GM19035 (cell line): ENCODE data around the gene MOV10L1.
"Not testable (repeated sequence)": the region's sequence is repeated elsewhere in the genome, so short reads cannot be mapped to it uniquely, and the experiment has no call there.

Experiments
- ATAC-seq: cut with Tn5 transposase; IDR thresholded peaks from one replicate; pipeline ENCODE4 v1.9.1; 2021; ENCODE audit not compliant: unreplicated experiment

MOV10L1 gene

DNA sequence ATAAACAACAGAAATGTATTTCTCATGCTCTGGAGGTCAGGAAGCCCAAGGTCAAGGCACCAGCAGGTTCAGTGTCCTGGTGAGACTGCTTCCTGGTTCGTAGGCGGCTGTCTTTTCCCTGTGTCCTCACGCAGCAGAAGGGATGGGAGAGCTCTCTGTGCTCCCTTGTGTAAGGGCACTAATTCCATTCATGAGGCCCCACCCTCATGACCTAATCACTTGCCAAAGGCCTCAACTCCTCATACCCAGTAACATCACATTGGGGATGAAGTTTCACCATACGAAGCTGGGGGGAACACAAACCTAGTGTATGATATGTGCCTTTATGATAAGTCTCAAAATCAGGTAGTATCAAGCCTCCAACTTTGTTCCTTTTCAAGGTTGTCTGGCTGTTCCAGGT, 42.1 kb downstream of the MOV10L1 start:
- ATAC-seq: no peak

DNA sequence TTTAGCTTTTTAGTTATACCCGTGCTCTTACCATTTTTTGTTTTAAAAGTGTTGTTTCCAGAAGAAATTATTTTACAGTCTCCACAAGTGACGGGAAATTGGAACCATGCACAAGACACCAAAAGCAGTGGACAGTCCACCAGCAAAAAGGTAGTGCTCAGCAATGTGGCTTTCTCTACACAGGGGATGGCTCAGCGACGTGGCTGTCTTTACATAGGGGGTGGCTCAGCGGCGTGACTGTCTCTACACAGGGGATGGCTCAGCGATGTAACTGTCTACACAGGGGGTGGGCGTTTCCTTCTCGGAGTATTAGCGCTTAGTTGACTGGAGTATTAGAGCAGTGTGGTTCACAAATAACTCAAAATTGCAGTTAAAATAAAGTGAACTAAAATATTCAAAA, 44.7 kb downstream of the MOV10L1 start:
- ATAC-seq: no peak

DNA sequence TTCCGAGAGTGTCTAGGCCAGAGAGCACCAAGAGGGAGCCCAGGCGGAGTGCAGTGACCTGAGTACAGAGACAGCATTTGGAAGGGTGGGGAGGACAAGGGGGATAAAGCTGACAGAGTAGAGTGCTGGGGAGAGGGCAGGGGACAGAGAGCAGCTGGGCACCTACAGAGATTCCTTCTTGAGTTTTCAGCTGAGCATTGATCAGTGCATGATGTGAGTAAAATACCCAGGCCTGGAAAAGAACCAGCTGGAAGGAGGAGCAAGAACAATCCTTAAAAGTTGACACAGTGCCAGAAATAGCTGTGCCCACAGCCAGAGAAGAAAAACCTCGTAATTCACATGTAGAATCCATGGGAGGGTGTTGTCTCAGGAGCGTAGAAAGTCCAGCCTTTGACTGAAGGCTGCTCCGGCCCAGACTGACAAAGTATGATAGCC, 46.8 kb downstream of the MOV10L1 start:
- ATAC-seq: no peak

DNA sequence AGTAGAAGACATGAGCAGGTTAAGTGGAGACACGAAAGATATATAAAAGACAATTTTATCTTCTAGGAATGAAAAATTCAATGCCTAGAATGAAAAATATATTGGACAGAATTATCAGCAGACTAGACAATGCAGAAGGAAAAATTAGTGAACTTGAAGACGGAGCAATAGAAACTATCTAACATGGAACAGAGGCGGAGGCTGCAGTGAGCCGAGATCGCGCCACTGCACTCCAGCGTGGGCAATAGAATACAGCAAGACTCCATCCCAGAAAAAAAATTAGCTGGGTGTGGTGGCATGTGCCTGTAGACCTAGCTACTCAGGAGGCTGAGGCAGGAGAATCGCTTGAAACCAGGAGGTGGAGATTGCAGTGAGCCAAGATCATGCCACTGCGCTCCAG, 47.5 kb downstream of the MOV10L1 start:
- ATAC-seq: not testable (repeated sequence)

DNA sequence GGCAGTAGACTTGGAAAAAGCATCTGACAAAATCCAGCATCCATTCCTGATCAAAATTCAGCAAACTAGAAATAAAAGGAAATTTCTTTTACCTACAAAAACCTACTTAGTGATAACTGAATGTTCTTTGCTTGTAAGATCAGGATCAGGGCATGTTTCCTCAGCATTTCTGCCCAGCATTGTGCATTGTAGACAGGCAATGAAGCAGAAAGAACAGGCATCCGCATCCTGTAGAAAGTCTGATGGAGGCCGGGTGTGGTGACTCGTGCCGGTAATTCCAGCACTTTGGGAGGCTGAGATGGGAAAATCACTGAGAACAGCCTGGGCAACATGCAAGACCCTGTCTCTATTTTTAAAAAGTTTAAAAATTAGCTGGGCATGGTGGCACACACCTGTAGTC, 48.2 kb downstream of the MOV10L1 start:
- ATAC-seq: no peak

DNA sequence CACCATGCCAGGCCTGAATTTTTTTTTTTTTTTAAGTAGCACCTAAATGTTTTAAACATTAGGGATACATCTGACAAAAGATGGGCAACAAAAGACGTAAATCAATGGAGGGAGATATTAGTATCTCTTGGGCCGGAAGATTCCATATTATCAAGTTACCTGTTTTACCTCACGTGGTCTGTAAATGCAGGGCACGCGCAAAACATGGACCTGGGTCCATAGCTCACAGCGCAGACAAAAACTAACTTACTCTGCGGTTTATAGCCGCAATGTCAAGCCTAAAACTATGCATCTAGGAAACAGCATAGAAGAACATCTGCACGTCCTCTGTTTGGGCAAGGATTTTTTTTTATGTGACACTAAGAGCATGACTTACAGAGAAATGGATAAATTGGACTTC, 49.2 kb downstream of the MOV10L1 start:
- ATAC-seq: no peak

DNA sequence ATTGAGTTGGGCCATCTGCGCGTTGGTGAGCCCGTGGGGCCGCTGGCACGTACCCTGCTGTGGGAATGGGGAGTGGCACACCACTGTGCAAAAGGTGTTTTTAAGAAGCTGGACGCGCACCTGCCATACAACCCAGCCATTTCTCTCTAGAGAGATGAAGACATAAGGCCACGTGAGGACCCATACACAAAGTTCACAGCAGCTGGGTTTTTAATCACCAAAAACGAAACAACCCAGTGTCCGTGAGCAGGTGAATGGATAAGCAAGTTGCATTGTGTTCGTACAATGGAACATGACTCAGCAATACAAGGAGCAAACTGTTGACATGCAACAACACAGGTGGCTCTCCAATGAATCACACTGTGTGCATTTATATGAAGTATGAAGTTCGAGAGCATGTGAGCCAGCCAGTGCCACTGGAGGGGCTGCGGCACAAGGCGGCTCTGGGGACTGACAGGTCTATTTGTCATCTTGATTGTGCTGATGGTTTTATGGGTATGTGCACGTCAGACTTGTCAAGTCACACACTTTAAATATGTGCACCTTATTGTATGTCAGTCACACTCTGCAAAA, 50.1 kb downstream of the MOV10L1 start:
- ATAC-seq: no peak

DNA sequence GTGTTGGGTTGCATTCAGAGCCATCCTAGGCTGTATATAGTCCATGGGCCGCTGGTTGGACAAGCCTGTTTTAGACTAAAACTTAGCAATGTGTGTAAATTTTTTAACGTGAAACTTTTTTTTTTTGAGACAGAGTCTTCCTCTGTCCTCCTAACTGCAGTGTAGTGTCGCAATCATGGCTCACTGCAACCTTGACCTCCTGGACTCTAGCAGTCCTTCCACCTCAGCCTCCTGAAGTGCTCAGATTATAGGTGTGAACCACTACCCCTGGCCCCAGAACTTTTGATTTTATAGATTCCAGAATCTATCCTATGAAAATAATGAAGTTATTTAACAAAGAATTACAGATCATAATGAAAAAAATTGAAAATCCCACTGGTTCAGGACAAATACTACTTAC, 50.8 kb downstream of the MOV10L1 start:
- ATAC-seq: no peak

DNA sequence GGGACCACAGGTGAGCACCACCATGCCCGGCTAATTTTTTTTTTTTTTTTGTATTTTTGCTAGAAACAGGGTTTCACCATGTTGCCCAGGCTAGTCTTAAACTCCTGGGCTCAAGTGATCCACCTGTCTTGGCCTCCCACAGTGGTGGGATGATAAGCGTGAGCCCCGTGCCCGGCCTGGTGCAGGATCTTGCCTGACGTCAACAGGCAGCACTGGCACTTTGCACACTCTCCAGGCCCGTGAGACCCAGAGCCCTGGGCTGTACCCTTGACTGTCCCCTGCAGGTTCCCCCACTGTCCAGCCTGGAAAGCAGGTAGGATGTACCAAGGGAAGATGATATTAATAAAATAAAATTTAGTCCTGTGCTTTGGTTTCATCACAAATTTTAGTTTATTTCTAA, 51.7 kb downstream of the MOV10L1 start:
- no peak for ATAC-seq

DNA sequence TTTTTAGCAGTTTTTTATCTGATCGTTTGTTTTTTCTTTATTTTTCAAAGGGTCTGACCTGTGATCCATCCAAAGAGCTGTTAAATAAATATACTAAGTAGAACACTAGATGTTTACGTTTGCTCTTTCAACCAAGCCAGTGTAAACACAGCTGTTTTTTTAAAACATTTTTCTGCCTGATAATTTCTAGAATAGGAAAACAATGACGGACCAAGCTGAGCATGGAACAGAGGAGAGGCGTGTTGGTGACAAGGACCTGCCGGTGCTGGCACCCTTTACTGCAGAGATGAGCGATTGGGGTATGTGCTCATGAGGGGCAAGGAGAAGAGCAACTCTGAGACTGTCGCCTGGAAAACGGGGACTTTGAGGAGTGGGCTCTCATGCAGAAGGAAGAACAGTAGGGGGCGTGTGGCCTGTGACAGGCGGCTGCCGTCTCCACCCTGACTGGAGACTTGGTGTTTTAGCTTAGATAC, 52.1 kb downstream of the MOV10L1 start:
- ATAC-seq: no peak

DNA sequence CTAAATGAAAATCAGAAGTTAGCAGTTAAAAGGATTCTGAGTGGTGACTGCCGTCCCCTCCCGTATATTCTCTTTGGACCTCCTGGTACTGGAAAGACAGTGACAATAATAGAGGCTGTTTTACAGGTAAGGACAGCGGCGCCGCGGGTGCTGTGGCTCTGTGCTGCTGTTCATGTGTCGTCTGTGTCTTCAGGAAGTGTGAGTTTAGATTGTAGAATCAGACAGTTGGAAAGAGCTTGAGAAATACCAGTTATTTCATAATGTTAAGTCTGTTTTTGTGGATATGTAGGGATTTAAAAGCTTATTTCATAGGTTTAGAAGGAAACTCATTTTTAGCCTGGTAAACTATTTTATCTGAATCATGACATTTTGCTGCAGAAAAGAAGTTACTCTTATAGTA, 53.3 kb downstream of the MOV10L1 start:
- ATAC-seq: no peak

DNA sequence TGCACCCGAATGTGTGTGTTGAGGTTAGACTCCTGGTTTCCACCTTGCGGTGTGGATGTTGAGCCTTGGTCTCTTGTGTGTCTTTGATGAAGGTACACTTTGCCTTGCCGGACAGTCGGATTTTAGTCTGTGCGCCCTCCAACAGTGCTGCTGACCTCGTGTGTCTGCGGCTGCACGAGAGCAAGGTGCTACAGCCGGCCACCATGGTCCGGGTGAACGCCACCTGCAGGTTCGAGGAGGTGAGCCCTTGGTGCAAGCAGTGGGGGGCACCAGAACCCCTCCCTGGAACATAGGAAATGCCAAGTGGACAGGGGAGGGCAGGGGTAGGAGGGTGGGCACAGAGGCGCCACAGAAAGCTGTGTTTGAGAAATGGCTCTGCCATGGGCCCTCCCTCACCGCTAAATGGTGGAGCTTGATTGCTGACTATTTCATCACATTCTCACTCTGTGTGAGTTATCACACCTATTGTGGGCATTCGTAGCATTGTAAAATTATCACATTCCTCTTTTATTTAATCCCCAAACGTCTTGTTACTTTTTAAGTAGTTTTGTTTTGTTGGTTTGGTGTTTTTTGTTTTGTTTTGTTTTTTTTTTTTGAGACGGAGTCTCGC, 54.3 kb downstream of the MOV10L1 start:
- ATAC-seq: no peak

DNA sequence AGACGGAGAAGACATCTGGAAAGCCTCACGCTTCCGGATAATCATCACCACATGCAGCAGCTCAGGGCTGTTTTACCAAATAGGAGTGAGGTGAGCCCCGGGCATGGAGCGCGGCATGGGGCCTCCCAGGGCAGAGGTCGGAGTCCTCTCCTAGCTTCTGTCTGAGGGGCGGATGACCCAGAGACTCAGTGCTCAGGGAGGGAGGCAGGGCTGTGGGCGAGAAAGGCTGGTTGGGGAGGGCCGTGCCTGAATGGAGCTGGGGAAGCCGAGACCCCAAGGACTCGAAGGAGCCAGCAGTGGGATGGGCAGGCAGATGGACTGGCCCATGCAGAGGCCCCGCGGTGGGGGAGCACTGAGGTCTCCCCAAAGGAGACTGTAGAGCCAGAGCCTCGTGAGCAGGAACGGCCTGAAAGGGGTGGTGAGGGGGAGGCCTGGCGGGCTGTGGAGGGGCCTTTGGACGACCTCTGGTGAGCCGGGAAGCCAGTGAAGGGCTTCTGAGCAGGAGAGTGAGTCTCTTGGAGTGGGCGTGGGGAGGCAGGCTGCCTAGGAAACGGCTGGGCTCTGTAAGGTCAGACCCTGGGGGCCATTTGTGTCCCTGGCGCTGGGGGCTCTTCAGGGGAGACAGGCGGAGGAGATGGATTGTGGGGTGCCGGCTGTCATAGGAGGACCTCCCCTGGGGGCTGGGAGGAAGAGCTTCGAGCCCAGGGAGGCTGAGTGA, 56.1 kb downstream of the MOV10L1 start:
- no peak for ATAC-seq

DNA sequence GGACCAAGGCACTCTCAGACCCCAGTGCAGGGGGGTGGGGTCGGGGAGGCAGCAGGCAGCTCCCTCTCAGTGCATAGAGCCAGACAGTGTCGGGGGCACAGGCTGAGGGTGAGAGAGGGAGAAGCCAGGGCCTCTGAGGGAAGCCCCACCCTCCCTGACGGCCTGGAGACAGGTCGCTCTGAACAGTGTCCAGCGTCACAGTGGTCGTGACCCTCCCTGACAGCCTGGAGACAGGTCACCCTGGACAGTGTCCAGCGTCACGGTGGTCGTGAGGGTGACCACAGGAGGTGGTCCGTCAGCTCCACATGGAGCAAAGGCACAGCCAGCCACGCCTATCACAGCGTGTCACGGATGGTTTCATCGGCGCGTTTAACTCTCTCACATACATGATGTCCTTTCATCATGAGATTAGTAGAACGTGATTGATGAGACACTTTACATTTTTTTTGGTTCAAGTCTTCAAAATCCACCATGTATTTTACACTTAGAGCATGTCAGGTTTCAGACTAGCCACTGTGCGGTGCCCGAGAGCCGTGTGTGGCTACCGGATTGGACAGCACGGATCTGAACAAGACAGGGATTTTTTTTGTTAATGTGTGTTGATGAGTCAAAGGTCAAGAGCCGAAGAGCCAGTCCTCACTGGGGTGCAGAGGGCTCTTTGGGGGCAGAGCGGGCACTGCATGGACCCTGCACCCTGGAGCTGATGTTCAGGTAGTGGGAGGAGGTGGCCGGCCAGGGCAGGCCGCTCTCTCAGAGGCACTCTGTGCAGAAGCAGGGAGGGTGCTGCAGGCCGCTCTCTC, 56.8 kb downstream of the MOV10L1 start:
- no peak for ATAC-seq

DNA sequence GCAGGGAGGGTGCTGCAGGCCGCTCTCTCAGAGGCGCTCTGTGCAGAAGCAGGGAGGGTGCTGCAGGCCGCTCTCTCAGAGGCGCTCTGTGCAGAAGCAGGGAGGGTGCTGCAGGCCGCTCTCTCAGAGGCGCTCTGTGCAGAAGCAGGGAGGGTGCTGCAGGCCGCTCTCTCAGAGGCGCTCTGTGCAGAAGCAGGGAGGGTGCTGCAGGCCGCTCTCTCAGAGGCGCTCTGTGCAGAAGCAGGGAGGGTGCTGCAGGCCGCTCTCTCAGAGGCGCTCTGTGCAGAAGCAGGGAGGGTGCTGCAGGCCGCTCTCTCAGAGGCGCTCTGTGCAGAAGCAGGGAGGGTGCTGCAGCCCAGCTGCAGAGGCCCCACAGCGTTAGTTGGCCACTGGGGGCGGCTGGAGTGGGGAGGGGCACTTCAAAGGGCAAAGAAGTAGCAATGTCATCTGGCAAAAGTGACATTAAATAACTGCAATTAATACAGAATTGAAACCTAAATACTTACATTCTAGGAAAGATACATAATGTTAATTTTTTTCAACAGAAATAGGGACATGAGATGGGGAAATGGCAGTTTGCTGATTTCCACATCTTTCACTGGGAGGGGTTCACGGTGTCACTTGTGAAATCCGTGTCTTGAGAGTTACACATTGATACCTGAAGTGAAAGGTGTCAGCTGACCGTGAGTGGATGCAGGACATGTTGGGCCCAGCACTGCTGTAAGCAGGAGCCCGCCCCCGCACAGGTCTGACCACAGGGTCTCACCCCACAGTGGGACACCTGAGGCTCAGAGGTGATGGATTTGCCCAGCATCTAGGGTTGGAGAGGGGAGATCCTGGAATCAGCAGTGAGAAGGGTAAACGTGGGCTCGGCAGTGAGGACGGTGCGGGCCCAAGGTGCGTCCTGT, 57.7 kb downstream of the MOV10L1 start:
- not testable (repeated sequence) for ATAC-seq

DNA sequence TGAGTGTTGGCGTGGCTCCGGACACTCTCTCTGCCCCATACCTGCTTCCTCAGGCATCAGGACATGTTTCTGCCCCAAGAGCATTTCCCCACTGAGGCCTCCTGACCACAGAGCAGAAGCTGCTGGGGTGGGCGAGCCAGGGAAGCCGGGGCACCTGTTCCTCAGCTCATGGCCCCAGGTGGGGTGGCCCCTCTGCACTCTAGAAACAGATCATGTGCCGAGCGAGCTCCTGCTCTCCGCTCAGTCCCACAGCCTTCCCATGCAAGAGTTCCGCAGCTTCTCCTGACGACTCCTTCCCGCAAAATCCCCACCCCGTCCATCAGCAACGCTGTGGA, 58.3 kb downstream of the MOV10L1 start:
- ATAC-seq: no peak

DNA sequence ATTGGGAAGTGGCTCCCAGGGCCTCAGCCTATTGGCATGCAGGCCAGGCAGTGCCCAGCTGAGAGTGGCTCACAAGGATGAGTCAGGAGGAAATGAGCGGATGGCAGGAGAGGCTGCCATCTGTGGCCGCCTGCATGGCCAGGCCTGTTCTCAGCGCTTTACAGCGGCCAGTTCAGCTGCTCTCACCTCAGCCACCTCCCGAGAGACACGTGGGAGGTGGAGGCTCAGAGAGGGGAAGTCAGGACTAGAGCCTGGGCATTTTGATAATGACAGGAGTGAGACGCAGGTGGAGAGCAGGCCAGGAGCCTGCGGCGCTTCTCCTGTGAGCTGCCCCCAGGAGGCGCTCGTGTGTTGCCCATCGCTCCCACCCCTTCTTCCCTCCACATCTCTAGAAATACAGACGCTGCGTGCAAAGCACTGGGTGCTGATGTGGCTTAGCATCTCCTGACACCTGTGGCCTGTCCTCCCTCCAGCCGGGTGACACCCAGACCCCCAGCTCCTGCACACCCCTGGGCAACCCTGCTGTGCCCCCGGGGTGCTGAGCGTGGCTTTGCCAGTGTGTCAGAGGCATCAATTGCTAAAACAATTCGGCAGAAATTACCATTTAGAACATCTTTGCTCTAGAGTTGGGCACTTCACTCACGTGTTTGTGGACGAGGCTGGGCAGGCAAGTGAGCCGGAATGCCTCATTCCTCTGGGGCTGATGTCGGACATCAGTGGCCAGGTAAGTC, 59.4 kb downstream of the MOV10L1 start:
- ATAC-seq: no peak

DNA sequence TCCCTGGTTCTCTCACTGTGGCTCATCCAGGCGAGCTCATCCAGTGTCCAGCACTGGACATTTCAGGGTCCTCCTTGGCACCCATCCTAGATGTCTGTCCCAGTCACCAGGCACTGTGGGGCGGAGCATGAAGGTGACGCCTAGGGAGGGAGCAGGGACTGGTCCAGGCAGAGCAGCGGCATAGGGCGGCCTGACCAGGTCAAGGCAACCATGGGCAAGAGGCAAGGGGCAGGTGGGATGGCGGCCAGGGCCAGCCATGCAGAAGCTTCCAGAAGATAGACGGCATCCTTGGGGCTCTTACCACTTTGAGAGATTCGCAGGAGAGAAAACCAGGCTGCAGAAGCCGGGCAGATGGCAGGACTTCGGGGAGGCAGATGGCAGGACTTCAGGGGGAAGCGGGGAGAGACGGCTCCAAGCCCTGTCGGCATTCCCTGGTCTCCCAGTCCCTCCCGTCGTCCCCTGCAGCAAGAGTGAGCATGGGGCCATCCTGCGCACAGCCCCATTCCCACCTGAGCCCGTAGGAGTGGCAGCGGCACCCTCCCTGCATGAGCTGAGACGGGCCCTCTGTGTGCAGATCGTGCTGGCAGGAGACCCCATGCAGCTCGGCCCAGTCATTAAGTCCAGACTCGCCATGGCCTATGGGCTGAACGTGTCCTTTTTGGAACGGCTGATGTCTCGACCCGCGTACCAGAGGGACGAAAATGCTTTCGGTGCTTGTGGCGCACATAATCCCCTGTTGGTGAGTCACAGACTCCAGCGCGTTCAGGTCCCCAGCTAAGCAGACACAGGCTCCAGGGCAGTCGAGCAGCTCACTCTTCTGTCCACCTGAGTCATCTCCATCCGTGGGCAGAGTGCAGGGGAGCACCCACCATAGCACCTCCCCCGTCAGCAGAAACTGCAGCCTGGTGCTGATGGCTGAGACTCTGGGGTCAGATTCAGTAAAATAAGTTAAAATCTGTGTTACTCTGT, 60.6 kb downstream of the MOV10L1 start:
- ATAC-seq: no peak
